Measurements from ENCODE around the gene BHLHA9.
"Not testable (repeated sequence)": the region's sequence is repeated elsewhere in the genome, so short reads cannot be mapped to it uniquely, and the experiment has no call there.

Gene BHLHA9

DNA sequence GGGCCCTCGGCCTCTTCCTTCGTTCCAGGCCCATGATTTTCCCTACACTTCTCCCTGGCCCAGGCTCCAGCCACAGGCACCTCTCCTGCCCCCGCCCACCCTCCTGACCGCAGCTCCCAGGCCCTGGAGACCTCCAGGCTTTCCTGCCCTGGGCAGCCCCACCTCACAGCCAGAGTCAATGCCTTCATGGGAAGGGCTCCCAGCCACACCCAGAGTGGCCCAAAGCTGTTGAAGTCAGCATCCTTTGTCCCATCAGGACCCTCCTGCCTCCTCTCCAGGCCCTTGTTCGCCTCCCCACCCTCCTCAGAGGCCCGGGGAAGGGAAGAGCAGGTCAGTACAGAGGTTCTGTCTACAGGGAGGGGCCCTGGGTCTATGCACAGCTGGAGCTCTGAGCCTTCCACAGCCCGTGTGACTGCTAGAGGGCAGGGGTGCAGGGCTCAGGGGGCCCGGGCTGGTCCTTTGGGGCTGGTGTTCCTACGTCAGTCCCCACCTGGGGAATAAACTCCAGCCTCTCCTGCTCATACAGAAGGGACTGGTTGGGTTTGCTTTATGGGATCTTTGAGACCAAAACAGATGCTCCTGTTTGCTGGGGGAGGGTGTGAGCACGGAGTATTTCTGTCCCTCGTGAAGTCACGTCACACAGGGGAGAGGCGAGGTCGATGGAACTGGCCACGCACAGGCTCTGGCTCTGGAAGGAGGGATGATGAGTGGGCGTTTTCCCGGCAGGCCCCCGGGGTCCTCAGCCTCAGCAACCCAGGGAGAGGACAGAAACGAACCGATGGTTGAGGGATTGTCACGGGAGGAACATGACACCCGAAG is 29.5 kb downstream of the BHLHA9 start:
- Histone ChIP-seq H3K9me3 (no peaks in the 10 kb centered on the region), H3K4me1 (no peaks in the 10 kb centered on the region), H3K36me3 (no peaks in the 10 kb centered on the region), H3K4me3 (ENCODE audit: low read depth, low read length) (no peak overlapping the region), H3K27me3 (peaks cover 15% of the 10 kb centered on the region)
- TF ChIP-seq, protein P1, sequence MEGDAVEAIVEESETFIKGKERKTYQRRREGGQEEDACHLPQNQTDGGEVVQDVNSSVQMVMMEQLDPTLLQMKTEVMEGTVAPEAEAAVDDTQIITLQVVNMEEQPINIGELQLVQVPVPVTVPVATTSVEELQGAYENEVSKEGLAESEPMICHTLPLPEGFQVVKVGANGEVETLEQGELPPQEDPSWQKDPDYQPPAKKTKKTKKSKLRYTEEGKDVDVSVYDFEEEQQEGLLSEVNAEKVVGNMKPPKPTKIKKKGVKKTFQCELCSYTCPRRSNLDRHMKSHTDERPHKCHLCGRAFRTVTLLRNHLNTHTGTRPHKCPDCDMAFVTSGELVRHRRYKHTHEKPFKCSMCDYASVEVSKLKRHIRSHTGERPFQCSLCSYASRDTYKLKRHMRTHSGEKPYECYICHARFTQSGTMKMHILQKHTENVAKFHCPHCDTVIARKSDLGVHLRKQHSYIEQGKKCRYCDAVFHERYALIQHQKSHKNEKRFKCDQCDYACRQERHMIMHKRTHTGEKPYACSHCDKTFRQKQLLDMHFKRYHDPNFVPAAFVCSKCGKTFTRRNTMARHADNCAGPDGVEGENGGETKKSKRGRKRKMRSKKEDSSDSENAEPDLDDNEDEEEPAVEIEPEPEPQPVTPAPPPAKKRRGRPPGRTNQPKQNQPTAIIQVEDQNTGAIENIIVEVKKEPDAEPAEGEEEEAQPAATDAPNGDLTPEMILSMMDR (IDR thresholded peaks at IDR 0.05; ENCODE audit: low read depth, low read length): no peak
- no peak for DNase-seq

DNA sequence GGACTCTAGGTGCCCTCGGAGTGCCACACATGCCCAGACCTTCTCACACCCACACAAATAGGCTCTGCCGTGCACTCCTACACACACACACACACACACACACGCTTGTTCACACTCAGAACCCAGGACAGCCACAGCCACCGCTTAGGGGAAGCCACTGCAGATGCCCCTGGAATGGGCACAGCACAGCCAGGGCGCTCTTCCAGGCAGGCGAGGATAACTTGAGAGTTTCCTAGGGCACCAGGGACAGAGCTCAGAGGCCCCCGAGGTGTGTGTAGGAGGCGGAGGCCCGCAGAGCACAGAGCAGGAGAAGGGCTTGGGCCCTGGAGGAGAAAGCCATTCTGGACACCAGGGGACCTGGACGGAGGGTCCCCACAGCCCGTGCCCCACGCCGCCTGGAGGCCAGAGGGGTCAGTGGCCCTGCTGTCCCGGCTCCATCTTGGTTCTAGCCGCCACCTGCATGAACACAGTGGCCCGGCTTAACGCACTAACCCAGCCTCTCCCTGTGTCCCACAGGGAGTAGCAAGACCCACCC is 30.2 kb downstream of the BHLHA9 start:
- Histone ChIP-seq H3K27me3 (peaks cover 15% of the 10 kb centered on the region), H3K4me1 (no peaks in the 10 kb centered on the region), H3K4me3 (ENCODE audit: low read depth, low read length) (no peak overlapping the region), H3K9me3 (no peaks in the 10 kb centered on the region), H3K36me3 (no peaks in the 10 kb centered on the region)
- no peak for DNase-seq
- TF ChIP-seq, protein P1 (IDR thresholded peaks at IDR 0.05; ENCODE audit: low read depth, low read length): no peak

DNA sequence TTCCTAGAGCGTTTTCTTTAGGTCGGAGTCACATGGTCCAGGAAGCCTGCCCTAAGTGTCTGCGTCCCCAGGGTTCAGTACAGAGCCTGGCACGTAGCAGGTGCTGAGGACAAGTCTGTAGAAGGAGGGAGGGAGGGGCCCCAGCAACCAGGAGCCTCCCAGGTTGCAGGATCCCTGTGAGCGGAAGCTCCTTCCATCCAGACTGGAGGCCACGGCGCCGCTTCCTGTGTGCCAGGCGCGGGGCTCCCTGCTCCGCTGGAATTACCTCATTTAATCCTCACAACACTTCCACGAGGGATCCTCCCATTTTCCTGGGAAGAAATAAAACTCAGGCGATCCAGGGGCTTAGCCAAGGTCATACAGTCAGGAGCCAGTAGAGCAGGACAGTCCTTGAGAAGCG is 31.3 kb downstream of the BHLHA9 start:
- TF ChIP-seq, protein P1 (IDR thresholded peaks at IDR 0.05; ENCODE audit: low read depth, low read length): no peak
- Histone ChIP-seq H3K36me3 (no peaks in the 10 kb centered on the region), H3K9me3 (no peaks in the 10 kb centered on the region), H3K27me3 (peaks cover 15% of the 10 kb centered on the region), H3K4me3 (ENCODE audit: low read depth, low read length) (no peak overlapping the region), H3K4me1 (no peaks in the 10 kb centered on the region)
- DNase-seq: no peak

DNA sequence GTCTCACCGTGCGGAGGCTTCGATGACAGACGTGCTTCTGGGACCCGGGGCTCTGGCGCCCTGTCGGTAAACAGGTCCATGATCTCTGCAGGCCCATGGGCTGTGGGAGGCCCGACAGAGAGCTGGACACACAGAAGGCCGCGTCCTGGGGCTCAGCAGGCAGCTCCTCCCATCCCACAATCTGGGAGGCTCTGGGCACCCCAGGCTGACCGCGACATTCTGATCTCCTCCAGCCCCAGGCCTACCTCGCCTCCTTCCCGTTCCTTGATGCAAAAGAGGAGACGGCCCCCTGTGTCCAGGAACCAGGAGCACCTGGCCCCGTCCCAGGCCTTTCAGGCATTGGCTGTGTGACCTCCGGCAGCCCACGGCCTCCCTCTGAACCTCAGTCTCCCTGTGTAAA is 32.5 kb downstream of the BHLHA9 start:
- H3K9me3 ChIP-seq: no peaks in the 10 kb centered on the region
- H3K4me3 ChIP-seq (ENCODE audit: low read depth, low read length): no peak overlapping the region
- no peak for DNase-seq
- H3K36me3 ChIP-seq: no peaks in the 10 kb centered on the region
- no peaks in the 10 kb centered on the region for H3K4me1 ChIP-seq
- H3K27me3 ChIP-seq: peaks cover 25% of the 10 kb centered on the region
- TF ChIP-seq, protein P1 (IDR thresholded peaks at IDR 0.05; ENCODE audit: low read depth, low read length): no peak

GRCh38 chr17:1304522-1304921 is 34.3 kb downstream of the BHLHA9 start:
- TF ChIP-seq, protein P1 (IDR thresholded peaks at IDR 0.05; ENCODE audit: low read depth, low read length): no peak
- H3K9me3 ChIP-seq: no peaks in the 10 kb centered on the region
- no peak overlapping the region for H3K4me3 ChIP-seq (ENCODE audit: low read depth, low read length)
- no peaks in the 10 kb centered on the region for H3K4me1 ChIP-seq
- H3K27me3 ChIP-seq: peaks cover 11% of the 10 kb centered on the region; the same call in 1 of the 2 replicates
- DNase-seq: no peak
- H3K36me3 ChIP-seq: no peaks in the 10 kb centered on the region

- no peaks in the 10 kb centered on the region for H3K4me1 ChIP-seq
- TF ChIP-seq, protein P1 (IDR thresholded peaks at IDR 0.05; ENCODE audit: low read depth, low read length): no peak
- H3K4me3 ChIP-seq (ENCODE audit: low read depth, low read length): no peak overlapping the region
- H3K36me3 ChIP-seq: no peaks in the 10 kb centered on the region
- no peak for DNase-seq
- peaks cover 11% of the 10 kb centered on the region; the same call in 1 of the 2 replicates for H3K27me3 ChIP-seq
- H3K9me3 ChIP-seq: no peaks in the 10 kb centered on the region
These were observed 34.8 kb downstream of the BHLHA9 start for GRCh38 chr17:1304962-1305563.

GRCh38 chr17:1307829-1308228 is 37.6 kb downstream of the BHLHA9 start:
- not testable (repeated sequence) for H3K9me3 ChIP-seq; H3K4me3 ChIP-seq (ENCODE audit: low read depth, low read length); DNase-seq; H3K4me1 ChIP-seq; H3K36me3 ChIP-seq
- H3K27me3 ChIP-seq: peaks cover 19% of the 10 kb centered on the region
